Peyer's patch (tissue), 4 donors: Measurements from ENCODE around the gene SERPINA10.

Source experiments
- POLR2A ChIP-seq, 2 donors: fragments of 450-650 bp; IDR thresholded peaks; one replicate each; pipeline ENCODE4 v1.5.1; 2017; ENCODE audit warnings: antibody characterized with exemption in 2 of 2, mild to moderate bottlenecking in 2 of 2, moderate library complexity in 2 of 2
- TF ChIP-seq, protein P1 (sequence below), 6 experiments: fragments of 450-650 bp in 4 of 6; fragments of 200-600 bp in 2 of 6; sonication (generic) in 1 of 6; IDR thresholded peaks; one replicate each; pipeline ENCODE4 v1.5.1; 2017 to 2019; ENCODE audit warnings: antibody characterized with exemption in 6 of 6, mild to moderate bottlenecking in 3 of 6, moderate library complexity in 1 of 6

DNA sequence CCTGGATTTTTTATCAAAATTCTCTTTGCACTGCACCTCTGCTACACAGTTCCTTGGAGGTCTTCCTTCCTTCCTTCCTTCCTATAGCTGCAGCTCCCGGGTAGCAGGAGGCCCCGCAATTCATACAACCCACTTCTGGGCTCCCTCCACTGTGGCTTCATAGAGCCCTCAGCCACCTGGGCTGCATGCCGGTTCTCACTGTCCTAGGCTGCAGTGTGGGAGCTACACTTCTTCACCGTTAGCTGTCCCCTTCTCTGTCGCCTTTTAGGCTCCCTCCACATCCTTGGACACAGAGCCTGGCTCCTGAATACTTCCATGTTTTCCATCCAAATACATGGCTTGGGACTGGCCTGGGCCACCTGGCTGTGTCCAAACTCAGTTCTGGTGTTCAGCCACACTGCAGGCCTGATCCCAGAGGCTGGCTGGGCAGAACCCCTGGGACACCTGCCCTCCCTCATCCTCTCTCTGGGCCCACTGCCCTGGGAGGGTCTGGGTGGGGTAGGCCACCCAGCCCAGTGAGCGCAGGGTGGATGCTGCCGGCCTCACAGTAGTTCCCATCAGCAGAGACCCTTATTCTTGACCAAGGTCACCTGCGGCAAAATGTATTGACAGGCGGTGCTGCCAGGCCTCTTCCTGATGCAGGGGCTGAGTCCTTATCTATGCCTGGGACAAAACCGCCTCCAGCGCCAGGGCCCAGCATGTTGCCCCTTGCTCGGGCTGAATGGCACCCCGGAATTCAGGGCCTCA, 1.7 kb downstream of the SERPINA10 start:
- TF ChIP-seq, protein P1, sequence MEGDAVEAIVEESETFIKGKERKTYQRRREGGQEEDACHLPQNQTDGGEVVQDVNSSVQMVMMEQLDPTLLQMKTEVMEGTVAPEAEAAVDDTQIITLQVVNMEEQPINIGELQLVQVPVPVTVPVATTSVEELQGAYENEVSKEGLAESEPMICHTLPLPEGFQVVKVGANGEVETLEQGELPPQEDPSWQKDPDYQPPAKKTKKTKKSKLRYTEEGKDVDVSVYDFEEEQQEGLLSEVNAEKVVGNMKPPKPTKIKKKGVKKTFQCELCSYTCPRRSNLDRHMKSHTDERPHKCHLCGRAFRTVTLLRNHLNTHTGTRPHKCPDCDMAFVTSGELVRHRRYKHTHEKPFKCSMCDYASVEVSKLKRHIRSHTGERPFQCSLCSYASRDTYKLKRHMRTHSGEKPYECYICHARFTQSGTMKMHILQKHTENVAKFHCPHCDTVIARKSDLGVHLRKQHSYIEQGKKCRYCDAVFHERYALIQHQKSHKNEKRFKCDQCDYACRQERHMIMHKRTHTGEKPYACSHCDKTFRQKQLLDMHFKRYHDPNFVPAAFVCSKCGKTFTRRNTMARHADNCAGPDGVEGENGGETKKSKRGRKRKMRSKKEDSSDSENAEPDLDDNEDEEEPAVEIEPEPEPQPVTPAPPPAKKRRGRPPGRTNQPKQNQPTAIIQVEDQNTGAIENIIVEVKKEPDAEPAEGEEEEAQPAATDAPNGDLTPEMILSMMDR (IDR thresholded peaks at IDR 0.05): no peak
- no peak for TF ChIP-seq POLR2A (IDR thresholded peaks at IDR 0.05)
